ELF-1 (cell line): ENCODE results near the gene KCNH4.
"Not testable (repeated sequence)": the region's sequence is repeated elsewhere in the genome, so short reads cannot be mapped to it uniquely, and the experiment has no call there.

ENCODE experiments used
- DNase-seq: peaks from one replicate; pipeline ENCODE4 v3.0.0-alpha.2; 2016; ENCODE audit warnings: low read depth, low spot score

The KCNH4 gene

DNA sequence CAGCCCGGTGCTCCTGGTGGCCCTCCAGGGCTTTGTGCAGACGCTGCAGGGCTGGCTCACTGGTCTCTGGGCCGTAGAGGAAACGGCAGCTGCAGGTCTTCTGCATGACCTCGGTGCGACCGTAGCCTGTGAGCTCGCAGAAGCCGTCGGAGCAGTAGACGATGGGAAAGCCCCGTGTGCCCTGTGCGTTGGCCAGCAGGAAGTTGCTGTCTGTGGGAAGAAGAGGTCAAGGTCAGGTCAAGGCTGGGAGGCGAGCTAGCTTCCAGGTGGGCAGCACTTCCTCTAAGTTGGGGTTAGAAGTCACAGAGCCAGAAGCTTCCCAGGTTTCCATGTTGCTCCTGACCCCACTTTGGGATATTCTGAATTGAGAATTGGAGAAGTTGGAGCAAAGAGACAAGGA, 2.1 kb downstream of the KCNH4 start:
- no peak for DNase-seq

DNA sequence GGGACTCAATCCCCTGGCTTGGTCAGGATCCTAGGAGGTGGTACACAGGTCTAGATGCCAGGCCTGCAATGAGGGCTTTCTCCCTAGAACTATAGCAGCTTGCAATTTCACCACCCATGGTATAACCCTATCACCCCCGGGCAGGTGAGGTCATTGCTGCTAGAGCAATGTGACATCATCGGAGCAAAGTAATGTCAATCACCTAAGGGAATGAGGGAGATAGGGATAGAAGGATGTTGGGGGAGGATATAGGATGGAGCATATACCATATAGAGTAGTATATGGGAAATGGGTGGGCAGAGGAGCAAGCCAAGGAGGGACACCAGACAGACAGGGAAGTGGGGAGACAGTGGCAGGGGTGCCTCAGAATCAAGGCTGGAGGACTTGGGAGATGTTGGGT, 3.3 kb downstream of the KCNH4 start:
- no peak for DNase-seq

DNA sequence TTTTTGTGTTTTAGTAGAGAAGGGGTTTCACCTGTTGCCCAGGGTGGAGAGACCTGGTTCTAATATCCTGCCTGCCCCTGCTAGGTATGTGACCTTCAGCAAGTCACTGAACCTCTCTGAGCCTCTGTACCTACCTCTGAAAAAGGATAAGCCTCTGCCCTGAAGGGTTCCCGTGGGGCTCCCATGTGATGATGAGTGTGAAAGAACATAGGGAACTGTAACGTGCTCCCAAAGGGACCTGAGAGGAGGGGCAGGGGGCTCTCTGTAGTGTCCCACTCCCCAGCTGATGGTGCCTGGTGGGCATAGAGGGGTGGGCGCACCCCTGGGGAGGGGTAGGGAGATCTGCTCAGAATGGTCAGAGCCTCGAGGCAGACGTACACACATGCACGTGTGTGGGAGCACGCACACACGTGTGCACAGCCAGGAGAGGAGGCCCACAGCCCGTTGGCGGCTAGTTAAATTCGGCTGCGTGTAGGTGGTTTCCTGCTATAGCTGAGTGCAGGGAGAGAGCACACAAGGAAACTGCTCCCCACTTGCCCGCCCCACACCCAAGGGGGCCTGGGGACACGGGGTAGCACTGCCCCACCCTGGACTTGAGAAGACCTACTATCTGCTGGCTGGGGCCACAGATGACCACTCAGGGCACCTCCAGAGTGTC, 6.7 kb downstream of the KCNH4 start:
- DNase-seq, result no peak

DNA sequence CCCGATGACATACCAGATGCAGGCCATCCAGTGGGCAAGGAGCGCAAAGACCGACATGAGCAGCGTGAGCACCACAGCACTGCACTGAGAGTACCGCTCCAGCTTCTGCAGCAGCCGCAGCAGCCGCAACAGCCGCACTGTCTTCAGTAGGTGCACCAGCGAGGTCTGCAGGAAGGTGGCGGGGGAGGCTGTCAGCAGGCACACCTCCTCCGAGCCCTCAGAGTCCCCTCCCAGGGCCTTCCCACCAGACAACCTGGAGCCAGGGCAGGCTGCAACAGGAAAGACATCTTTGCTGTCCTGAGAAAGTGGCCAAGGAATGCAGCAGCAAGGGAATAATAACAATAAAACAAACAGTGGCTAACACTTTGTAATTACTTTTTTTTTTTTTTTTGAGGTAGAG, 9.1 kb downstream of the KCNH4 start:
- peak; percentile 82 for DNase-seq

DNA sequence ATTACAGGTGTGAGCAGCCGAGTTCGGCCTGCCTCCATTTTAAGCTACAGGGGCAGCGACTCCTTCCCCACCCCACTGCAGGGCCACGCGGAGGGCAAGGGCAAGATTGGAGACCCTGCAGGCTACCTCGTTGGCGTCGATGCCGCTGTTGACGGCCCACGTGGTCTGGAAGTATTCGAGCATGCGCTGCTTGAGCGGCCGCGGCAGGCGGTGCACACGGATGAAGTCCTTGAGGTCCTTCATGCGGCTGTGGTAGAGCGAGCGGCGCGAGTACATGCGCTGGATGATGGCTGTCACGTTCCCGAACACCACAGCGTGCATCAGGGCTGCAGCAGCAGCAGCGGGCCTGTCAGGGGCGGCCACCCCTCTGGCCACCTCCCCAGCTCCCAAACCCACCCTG, 11.6 kb downstream of the KCNH4 start:
- no peak for DNase-seq

DNA sequence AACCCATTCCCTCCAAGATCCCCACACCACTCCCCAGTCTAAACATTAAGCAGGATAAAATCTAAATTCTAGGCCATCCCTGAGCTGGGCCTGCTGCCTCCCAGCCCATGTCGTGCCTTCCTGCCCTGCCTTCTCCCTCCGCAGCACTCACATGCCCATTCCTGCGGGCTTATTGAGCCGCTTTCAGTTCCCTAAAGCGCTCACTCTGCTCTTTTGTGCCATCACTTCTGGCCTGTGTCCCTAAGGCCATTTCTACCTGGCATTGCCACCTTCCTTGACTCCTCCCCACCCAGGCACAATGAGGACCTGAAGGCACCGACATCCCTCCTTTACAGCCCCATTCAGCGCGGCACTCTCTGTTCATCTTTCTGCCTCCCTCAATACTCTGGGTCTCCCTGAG, 13.1 kb downstream of the KCNH4 start:
- no peak for DNase-seq

DNA sequence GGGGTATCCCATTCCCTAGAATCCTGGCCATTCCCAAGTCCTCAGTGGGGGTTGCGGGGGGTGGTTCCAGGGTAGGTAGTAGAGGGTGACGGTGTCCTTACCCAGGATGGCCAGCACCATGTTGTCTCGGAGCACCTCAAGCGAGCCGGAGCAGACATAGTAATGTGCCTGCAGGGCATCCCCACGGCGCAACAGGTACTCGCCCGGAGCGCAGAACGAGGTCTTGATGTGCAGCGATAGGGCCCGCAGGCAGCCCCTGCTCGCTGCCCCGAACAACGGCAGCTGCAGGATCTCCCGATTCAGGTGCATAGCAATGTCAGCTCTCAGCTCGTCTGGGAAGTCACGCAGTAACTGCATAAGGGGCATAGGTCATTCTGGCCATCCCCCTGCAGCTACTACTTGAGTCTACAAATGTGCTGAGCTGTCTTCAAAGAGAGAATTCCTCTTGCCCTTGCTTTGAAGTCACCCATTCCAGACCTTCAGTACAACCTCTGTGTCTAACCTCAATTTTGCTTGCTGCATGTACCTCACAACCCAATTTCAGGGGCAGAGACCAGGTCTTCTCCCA, 14.7 kb downstream of the KCNH4 start:
- no peak for DNase-seq

DNA sequence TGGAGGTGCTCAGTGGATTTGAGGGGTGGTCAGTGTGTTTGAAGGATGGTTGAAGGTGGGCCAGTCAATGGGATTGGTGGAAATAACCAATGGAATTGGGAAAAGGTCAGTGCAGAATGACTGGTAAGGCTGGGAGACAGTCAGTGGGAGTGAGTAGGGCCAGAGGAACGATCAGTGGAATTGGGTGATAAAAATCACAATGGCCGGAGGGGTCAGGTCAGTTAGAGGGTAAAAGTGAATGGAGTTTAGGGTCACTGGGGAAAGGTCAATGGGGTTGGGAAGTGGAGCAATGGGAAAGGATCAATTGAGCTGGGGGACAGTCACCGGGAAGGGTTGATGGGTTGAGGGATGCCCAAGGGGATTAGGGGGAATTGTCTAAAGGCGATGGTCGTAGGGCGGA, 15.2 kb downstream of the KCNH4 start:
- no peak for DNase-seq

DNA sequence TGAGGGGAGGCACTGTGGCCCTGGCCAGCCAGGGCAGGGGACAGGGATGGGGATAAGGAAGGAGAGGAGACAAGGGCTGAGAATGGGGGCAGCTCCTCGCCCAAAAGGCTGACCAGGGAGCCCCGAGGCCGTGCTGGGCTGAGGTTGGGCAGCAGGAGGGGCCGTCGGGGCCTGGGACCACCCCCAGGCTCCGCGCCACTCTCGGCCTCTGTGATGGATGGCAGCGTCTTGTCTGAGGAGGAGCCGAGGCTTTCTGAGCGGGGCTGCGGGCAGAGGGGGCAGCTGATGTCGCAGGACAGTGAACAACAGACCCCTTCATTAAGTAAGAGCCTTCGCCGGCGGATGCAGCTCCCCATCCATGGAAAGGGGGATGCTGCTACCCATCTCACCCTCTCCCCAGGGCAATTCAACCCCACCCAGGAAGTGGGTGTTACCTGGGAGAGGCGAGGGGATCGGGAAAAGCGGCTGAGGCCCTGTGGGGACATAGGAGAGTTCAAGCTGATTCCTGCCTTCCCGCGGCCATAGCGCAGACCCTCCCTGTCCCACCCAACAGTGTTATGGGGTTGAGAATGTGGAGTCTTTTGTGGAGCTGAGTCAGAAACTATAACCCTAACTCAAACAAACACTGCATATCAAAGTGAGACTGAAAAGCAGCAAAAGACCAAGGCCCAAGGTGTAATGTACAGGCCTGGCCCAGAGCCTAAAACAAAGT, 17.1 kb downstream of the KCNH4 start:
- no peak for DNase-seq

DNA sequence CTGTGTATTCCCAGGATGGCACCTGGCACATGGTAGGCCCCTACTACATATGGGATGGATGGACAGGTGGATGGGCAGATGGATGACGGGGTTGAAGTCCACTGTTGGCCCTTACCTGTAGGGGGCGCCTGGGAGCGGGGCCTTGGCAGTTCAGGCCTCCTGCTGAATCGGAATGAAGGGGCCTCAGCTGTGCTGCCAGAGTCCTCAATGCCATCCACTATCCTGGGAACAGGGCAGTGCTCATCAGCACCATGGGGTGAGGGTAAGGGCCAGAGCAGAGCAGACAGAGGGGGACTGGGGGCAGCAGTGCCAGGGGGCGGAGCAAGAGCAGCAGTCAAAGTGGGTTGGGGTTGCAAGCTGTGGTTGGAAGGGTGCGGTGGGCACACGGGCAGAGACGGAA, 17.8 kb downstream of the KCNH4 start:
- DNase-seq, result peak; percentile 72

DNA sequence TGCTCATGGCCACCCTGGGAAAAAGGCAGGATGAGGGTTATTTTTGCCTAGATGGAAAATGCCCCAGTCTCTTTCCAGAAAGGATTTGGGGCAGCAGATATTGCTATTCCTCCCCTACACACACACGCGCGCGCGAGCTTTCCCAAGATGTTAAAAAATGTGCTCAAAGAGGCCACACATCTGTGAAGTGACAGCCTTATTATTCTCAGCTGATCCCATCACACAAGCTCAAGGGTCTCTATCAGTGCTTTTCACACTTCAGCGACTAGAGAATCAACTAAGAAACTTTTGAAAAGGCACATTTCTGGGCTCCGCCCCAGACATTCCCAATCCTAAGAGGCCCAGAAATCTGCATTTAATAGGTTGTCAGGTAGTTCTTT, 20.4 kb downstream of the KCNH4 start:
- DNase-seq, result no peak

DNA sequence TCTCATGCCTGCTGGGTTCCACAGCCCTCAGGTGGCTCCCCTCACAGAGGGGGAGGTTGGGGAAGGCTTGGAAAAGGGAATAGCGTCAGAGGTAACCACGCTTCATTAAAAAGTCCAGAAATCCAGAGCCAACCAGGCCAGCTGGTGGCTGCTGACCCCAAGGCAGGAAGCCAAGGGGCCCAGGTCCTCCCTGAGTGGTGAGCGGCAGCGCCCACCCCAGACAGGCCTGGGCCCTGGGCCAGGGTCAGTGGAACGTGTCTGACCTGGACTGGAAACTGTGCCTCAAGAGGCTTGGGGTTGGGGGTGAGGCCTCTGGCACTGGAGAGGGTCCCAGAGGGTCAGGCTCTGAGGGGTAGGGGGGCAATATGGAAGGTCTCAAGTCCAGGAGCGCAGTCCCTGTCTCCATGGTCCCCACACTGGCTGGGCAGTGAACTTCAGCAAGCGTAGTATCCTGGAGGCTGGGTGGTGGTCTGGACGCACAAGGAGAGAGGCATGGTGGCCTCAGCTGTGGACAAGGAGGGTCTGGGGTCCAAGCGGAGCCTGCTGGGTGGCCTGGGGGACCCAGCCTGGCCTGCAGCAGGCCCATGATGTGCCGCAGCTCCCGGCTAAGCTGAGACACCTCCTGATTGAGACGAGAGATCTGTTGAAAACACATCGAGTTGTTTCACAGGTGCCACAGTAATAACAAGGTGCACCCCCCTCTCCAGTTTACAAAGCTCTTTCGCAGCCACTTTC, 21.0 kb downstream of the KCNH4 start:
- no peak for DNase-seq

DNA sequence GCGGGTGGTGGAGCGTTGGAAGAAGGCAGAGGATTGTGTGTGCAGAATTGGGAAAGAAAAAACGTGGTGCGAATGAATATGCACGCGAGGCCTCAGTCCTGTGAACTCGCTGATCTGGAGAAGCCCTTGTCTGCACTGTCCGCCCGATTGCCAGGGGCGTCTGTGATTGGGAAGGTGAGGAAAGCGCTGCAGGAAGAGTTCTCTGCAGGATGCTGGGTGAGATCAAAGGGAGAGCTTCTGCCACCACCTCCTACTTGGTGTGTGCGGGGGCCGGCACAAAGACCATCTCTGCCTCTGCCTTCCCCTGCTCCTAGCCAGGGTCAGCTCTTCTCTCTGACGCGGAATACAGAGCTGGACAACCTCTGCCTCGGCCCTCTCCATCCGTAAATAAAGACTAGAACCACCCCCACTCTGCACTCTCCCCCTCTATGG, 25.3 kb downstream of the KCNH4 start:
- peak; percentile 88 for DNase-seq

DNA sequence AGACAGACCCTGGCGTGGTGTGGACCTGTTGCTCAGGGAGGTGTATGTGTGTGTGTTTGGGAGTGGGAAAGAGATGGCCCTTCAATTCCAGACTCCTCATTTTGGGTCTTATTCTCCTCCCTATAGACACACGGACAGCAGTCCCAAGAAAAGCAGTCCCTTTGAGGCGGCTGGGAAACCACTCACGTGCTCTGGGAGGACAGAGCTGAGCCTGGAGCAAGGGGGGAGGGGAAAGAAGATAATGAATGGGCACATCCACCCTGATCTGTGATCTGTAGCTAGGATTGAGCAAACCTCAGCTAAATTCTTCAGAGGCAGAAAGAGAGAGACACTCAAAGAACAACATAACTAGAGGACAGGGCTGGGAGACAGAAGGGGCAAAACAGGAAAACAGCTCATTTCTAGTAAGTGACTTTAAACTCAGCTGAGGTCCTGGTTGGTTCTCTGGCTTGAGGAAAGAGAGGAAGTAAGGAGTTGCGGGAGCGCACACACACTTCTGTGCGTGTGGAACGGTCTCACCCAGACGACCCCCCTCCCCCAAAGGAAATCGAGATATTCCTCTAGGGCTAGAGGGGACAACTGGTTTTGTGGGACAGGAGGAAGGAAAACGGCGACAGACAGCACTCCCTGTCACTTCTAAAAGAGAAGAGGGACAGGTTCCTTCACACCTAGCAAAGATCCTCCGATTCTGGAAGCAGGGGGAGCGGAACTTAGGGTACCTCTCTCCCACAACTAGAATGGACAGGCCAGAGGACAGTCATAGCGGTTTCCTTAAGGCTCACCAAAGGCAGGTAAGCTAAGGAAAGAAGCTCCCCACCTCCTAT, 26.8 kb downstream of the KCNH4 start:
- peak; percentile 81 for DNase-seq

DNA sequence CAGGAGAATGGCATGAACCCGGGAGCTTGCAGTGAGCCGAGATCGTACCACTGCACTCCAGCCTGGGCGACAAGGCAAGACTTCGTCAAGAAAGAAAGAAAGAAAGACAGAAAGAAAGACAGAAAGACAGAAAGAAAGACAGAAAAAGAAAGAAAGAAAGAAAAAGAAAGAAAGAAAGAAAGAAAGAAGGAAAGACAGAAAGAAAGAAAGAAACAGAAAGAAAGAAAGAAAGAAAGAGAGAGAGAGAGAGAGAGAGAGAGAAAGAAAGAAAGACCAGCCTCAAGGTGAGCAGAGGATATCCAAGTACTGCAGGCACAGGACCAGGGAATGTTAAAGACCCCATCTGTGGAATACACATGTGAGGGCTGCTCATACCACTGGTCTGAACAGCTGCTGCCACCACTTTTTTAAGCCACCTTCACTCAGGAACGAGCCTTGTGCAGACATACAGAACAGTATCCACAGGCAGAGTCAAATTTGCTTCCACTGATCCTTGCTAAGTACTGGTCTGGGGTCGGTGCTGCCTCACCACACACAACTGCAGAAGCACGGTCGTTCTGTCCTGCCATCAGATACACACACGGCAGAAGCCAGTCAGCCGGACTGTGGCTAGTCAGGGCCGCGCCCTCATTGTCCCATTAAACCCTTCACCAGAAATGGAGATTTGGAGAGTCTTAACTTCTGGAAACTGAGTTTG, 33.9 kb downstream of the KCNH4 start:
- no peak for DNase-seq

DNA sequence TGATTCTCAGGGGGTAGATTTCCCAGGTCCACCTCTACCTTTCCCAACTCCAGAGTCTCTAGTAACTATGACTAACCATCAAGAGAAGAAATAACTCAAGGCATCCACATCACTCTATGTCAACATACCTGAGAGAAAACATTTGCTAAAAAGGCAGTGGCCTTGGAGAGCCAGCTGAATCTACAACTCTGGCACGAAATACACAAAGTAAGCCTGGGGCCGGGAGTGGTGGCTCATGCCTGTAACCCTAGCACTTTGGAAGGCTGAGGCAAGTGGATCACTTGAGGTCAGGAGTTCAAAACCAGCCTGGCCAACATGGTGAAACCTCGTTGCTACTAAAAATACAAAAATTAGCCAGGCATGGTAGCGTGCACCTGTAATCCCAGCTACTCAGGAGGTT, 37.8 kb downstream of the KCNH4 start:
- DNase-seq, result not testable (repeated sequence)

DNA sequence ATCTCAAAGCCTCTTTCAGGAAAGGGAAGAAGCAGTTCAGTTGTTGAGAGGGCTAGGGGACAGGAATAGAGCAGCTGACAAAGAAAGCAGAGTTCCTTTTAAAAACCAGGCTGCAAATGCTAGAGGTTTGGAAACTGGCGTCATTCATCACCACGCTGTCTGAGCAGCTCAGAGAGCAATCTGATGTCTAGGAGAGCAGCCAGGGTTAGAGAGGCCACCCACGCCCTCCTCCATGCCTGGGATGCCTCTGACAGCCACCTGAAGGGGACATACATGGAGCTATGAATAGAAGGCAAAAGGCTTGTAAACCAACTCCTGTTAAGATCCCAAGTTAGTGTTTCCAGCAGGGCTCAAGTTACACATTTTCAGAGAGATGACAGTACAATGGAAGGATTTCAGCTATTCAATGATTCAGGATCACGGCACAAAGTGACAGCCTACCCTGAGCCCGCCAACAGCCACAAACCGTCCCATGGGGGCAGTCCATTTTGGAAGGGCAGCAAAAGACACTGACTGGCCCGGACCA, 38.5 kb downstream of the KCNH4 start:
- no peak for DNase-seq

DNA sequence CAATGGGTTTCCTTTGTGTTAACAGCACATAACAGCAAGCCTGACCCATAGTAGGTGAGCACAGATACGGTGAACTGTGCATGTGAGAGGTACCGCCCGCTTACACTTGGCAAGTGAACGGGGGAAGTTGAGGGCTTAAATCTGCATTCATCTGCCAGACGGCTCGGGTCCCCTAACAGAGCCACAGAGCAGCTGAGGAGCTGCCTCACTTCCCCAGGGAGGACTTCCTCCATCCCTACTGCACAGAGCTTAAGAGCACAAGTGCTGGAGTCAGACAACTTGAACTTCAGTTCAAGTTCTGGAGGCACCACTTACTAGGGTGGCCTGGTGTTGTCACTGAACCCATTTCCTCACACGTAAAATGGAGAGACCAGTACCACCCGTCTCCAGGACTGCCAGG, 39.6 kb downstream of the KCNH4 start:
- no peak for DNase-seq

DNA sequence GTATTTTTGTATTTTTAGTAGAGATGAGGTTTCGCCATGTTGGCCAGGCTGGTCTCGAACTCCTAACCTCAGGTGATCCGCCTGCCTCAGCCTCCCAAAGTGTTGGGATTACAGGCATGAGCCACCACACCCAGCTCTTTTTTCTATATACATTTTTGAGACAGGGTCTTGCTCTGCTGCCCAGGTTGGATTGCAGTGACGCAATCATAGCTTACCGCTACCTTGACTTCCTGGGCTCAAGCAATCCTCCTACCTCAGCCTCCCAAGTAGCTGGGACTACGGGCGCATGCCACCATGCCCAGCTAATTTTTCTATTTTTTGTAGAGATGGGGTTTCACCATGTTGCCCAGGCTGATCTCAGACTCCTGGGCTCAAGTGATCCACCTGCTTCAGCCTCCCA, 40.3 kb downstream of the KCNH4 start:
- not testable (repeated sequence) for DNase-seq

DNA sequence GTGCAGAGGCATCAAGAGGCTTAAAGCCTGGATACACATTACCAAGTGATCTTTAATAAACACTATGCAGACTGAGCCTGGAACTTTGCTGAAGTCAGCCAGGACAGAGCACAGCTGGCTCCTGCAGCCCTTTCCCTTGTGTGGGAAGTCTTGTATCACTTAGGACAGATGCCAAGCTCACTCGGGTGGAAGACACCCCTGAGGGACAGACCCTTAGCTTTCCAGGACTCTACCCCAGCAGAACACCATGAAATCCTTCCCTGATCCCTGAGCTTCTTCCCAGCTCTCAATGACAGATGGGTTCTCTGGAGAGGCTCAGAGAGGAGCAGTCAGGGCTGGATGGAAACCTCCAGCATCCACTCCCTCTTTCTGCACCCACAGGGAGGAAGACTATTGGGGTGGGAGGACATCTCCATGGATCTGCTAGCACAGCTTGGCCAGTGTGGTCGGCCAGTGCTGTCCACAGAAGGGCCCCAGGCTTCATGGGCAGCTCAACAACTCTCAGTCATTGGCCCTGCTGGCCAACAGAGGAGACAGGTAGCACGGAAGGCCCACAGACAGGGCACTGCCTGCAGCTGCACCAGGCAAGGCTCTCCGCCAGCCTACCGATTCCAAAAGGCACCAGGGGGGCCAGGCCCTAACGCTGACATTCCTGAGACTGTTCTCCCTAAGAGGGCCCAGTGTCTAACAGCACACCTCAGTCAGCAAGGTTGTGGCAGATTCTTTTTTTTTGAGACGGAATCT, 42.0 kb downstream of the KCNH4 start:
- no peak for DNase-seq
